Measurements from ENCODE around the gene RPF1. TPM values are rescaled to one million over a fixed set of nuclear protein-coding genes. Genes with fewer than 3 reads are reported as not detected.
A peak's percentile ranks its signal among the peaks of the same experiment; 100 is the strongest.

Gene RPF1
- total and polyA plus RNA-seq, 12 donors, result 12.4 to 66.9 (median 26.8) TPM

DNA sequence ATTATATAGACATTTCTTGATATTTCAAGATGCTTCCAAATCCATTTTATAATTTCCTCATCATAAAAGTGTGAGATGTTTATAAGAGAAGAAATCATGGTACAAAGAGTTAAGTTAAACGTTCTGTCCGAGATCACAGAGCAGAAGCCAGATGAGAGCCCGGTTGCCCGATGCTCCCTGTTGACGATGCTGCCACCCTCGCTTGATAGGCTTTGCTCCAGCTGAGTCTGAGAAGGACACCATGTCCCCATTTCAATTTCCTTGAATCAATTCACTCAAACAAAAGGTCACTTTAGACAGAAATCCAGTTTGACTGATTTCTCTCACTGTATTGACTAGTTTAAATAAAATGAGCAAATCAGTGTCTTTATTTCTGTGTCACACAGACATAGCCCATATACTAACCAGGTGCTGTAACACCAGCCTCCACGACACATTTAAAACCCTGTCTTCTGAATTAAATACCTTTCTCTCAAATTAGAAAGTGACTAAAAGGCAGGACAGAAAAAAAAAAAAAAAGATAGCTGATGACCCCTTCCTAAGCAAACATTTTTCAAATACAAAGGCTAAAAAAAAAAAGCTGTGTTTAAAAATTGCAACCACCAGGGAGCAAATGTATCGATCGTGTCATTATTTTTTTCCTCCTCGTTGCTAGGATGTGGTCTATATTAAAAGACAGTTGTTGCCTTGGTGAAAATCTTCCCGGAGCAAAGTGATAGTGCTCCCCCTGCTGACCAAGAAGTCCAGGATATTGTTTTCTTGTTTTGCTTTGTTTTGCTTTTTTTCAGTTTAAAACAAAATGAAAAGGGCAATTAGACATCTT, 45.6 kb upstream of the RPF1 start:
- TF ChIP-seq POLR2A (IDR thresholded peaks at IDR 0.05), result no peak
- TF ChIP-seq, protein P1, sequence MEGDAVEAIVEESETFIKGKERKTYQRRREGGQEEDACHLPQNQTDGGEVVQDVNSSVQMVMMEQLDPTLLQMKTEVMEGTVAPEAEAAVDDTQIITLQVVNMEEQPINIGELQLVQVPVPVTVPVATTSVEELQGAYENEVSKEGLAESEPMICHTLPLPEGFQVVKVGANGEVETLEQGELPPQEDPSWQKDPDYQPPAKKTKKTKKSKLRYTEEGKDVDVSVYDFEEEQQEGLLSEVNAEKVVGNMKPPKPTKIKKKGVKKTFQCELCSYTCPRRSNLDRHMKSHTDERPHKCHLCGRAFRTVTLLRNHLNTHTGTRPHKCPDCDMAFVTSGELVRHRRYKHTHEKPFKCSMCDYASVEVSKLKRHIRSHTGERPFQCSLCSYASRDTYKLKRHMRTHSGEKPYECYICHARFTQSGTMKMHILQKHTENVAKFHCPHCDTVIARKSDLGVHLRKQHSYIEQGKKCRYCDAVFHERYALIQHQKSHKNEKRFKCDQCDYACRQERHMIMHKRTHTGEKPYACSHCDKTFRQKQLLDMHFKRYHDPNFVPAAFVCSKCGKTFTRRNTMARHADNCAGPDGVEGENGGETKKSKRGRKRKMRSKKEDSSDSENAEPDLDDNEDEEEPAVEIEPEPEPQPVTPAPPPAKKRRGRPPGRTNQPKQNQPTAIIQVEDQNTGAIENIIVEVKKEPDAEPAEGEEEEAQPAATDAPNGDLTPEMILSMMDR (IDR thresholded peaks at IDR 0.05), result peak; percentile 66 to 89 (median 82)
- H3K4me1 ChIP-seq (replicated peaks in 1 of 2), result peaks cover 0 to 15% of the 10 kb centered on the region in 2 donors
- H3K27ac ChIP-seq, result peak overlapping the region in 3 of 5 donors; percentile 1 to 69 (median 49)
- WGBS, 4 donors, result 7 to 13% (median 10%) methylated on average over 11 of the region's 11 CpGs
- no peaks in the 10 kb centered on the region for H3K27me3 ChIP-seq
- H3K36me3 ChIP-seq (replicated peaks in 1 of 2), result no peaks in the 10 kb centered on the region
- intact Hi-C loops (cut with DNase I), result loop anchor here in 1 of 2 donors (2.0 to 10.0 kb wide), 2 partner anchors 129 to 293 kb away; partner anchors contain the start of gene SAMD13
- peak; percentile 61 to 92 (median 72) for DNase-seq
- no peaks in the 10 kb centered on the region for H3K9me3 ChIP-seq (replicated peaks in 1 of 3)
- H3K4me3 ChIP-seq, result peak overlapping the region in 1 of 4 donors; percentile 20

DNA sequence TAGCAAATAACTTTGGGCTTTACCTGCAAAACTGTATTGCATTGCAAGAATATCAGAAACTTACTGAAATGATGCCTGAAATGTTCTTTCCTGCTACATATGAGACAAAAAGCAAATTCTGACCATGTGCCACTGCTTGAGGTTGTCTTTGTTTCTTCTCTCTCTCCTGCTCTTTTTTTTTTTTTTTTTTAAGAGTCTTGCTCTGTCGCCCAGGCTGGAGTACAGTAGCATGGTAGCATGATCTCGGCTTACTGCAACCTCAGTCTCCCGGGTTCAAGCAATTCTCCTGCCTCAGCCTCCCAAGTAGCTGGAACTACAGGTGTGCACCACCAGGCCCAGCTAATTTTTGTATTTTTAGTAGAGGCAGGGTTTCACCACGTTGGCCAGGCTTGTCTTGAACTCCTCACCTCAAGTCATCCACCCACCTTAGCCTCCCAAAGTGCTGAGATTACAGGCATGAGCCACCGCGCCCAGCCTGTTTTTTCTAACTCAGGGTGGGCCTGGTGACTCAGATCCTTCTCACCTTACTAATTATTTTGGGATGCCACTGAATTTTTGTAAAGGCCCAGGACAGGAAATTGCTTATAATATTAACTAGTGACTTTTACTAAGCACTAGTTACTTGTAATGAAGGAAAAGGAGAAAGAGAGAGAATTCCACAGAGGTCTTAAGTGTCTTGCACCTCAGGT, 44.8 kb upstream of the RPF1 start:
- H3K36me3 ChIP-seq (replicated peaks in 1 of 2), result no peaks in the 10 kb centered on the region
- TF ChIP-seq POLR2A (IDR thresholded peaks at IDR 0.05), result no peak
- TF ChIP-seq, protein P1 (IDR thresholded peaks at IDR 0.05), result peak in 2 of 6 experiments; percentile 3 to 21
- H3K4me1 ChIP-seq (replicated peaks in 1 of 2), result peaks cover 0 to 13% of the 10 kb centered on the region in 2 donors
- H3K9me3 ChIP-seq (replicated peaks in 1 of 3), result no peaks in the 10 kb centered on the region
- no peak for DNase-seq
- no peak overlapping the region for H3K4me3 ChIP-seq
- H3K27me3 ChIP-seq, result no peaks in the 10 kb centered on the region
- intact Hi-C loops (cut with DNase I), result loop anchor here in 1 of 2 donors (2.0 to 10.0 kb wide), 2 partner anchors 129 to 293 kb away; partner anchors contain the start of gene SAMD13
- peak overlapping the region in 1 of 5 donors; percentile 35 for H3K27ac ChIP-seq
- WGBS, 4 donors, result 60 to 75% (median 67%) methylated on average over 6 of the region's 6 CpGs

DNA sequence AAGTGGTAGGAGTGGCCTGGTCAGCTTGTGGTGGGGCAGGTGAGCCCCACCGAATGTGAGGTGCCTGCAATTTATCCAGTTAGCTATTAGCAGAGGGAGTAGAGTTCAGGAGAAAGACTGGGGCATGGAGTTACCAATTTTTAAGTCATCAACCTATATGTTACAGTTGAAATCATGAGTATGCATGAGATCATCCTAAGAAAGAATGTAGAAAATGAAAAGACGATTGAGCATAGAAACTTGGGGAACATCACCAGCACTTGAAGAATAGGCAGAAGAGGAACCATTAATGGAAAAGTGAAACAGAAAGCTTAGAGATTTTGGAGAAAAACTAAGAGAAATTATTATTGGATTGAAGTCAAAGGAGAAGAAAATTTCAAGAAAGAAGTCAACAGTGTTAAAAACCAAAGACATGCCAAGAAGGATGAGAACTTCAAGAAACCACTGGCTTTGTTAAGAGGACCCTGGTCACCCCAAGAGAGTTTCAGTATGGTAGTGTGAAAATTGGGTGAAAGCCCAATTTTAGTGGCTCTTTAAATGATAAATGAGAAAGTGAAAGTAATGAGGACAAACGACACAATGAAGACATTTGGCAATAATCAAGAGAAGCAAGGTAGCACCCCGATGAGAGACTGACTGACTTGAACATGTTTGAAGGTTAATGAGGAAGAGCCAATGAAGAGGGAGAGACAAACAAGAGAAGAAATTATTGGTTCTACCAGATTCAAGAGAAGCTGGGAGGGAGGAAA, 44.1 kb upstream of the RPF1 start:
- WGBS, 4 donors, result 29 to 39% (median 34%) methylated on average over 4 of the region's 4 CpGs
- no peak for DNase-seq
- Histone ChIP-seq H3K4me3 (no peak overlapping the region), H3K36me3 (replicated peaks in 1 of 2) (no peaks in the 10 kb centered on the region), H3K27ac (peak overlapping the region in 1 of 5 donors; percentile 35), H3K27me3 (no peaks in the 10 kb centered on the region), H3K9me3 (replicated peaks in 1 of 3) (no peaks in the 10 kb centered on the region), H3K4me1 (replicated peaks in 1 of 2) (peaks cover 0 to 13% of the 10 kb centered on the region in 2 donors)
- no peak for TF ChIP-seq POLR2A (IDR thresholded peaks at IDR 0.05)
- TF ChIP-seq, protein P1 (IDR thresholded peaks at IDR 0.05), result no peak
- intact Hi-C loops (cut with DNase I), result loop anchor here (2.0 to 10.0 kb wide), 4 partner anchors 130 to 317 kb away; partner anchors contain the start of gene SAMD13 (in 1 of the 2)

Data from adrenal gland (tissue), 12 donors.